ENCODE results near the gene FUOM.

FUOM gene

GRCh38 chr10:133355991-133356390 is 1.8 kb downstream of the FUOM start:
- no peak for TF ChIP-seq CTCF (conservative IDR thresholded peaks at IDR 0.05; ENCODE audit: low read depth)
- CTCF ChIA-PET, result interaction anchor here (2.0 kb wide), 1 partner anchor 26 kb away, joined by 11 read pairs; no protein-coding TSS in a partner anchor
- DNase-seq (ENCODE audit: low spot score), result no peak
- POLR2A ChIA-PET (ENCODE audit: low non-redundant PET), result interaction anchor here (1.2 kb wide), 1 partner anchor 9 kb away, joined by 3 read pairs; the partner anchor contains the start of gene PRAP1
- H3K27ac ChIP-seq, result no peak overlapping the region

- no peak for DNase-seq (ENCODE audit: low spot score)
- H3K27ac ChIP-seq, result no peak overlapping the region
- CTCF ChIA-PET, result interaction anchor here (2.0 kb wide), 1 partner anchor 26 kb away, joined by 11 read pairs; no protein-coding TSS in a partner anchor
- POLR2A ChIA-PET (ENCODE audit: low non-redundant PET), result interaction anchor here (1.2 kb wide), 1 partner anchor 8 kb away, joined by 3 read pairs; the partner anchor contains the start of gene PRAP1
- TF ChIP-seq CTCF (conservative IDR thresholded peaks at IDR 0.05; ENCODE audit: low read depth), result no peak
Observed at GRCh38 chr10:133355266-133355665, 2.6 kb downstream of the FUOM start.

GRCh38 chr10:133354672-133355240 is 3.1 kb downstream of the FUOM start:
- no peak overlapping the region for H3K27ac ChIP-seq
- CTCF ChIA-PET, result interaction anchor here (2.0 kb wide), 1 partner anchor 25 kb away, joined by 11 read pairs; no protein-coding TSS in a partner anchor
- no peak for DNase-seq (ENCODE audit: low spot score)
- POLR2A ChIA-PET (ENCODE audit: low non-redundant PET), result interaction anchor here (1.2 kb wide), 1 partner anchor 8 kb away, joined by 3 read pairs; the partner anchor contains the start of gene PRAP1
- TF ChIP-seq CTCF (conservative IDR thresholded peaks at IDR 0.05; ENCODE audit: low read depth), result no peak

GRCh38 chr10:133353988-133354605 is 3.7 kb downstream of the FUOM start:
- no peak for DNase-seq (ENCODE audit: low spot score)
- H3K27ac ChIP-seq, result no peak overlapping the region
- ChIA-PET POLR2A (ENCODE audit: low non-redundant PET) (interaction anchor here (0.5 kb wide), 1 partner anchor 90 kb away, joined by 3 read pairs; no protein-coding TSS in a partner anchor), CTCF (interaction anchor here (1.2 kb wide), 1 partner anchor 25 kb away, joined by 13 read pairs; no protein-coding TSS in a partner anchor)
- TF ChIP-seq CTCF (conservative IDR thresholded peaks at IDR 0.05; ENCODE audit: low read depth), result no peak

GRCh38 chr10:133353202-133353959 is 4.4 kb downstream of the FUOM start:
- ChIA-PET POLR2A (ENCODE audit: low non-redundant PET) (interaction anchor here (0.5 kb wide), 1 partner anchor 90 kb away, joined by 3 read pairs; no protein-coding TSS in a partner anchor), CTCF (interaction anchor here (1.2 kb wide), 1 partner anchor 24 kb away, joined by 13 read pairs; no protein-coding TSS in a partner anchor)
- no peak for DNase-seq (ENCODE audit: low spot score)

More at GRCh38 chr10:133353202-133353959, 4.4 kb downstream of the FUOM start:
- no peak overlapping the region for H3K27ac ChIP-seq
- TF ChIP-seq CTCF (conservative IDR thresholded peaks at IDR 0.05; ENCODE audit: low read depth), result no peak

All from RWPE1 (cell line).